Right cardiac atrium (tissue), 5 donors: Measurements from ENCODE around the gene TTC7B. TPM values are rescaled to one million over a fixed set of nuclear protein-coding genes. Genes with fewer than 3 reads are reported as not detected.

Source experiments
- ATAC-seq, 2 donors: fragments of 200-7000 bp; cut with Tn5 transposase; one replicate each; pipeline versions ENCODE4 v1.8.0 to v1.9.1; 2020; ENCODE audit warnings: moderate library complexity in 2 of 2, mild to moderate bottlenecking in 1 of 2
- DNase-seq, 3 donors: peaks; one replicate each; pipeline ENCODE4 v3.0.0-alpha.2; 2020
- H3K27ac ChIP-seq: one replicate; pipeline ENCODE4 v1.5.1; 2013; ENCODE audit warnings: mild to moderate bottlenecking, low read length, control low read depth, moderate library complexity
- H3K27me3 ChIP-seq: one replicate; pipeline ENCODE4 v1.6.1; 2013; ENCODE audit not compliant: control insufficient read depth, insufficient read depth
- H3K4me1 ChIP-seq: one replicate; pipeline ENCODE4 v1.6.1; 2013; ENCODE audit warnings: low read length; ENCODE audit not compliant: control insufficient read depth, insufficient read depth
- H3K4me3 ChIP-seq: one replicate; pipeline ENCODE4 v1.5.1; 2013; ENCODE audit warnings: low read length, control low read depth
- H3K9me3 ChIP-seq: one replicate; pipeline ENCODE4 v1.6.1; 2013; ENCODE audit warnings: low read length; ENCODE audit not compliant: control insufficient read depth
- WGBS: extraction: QIAGEN DNeasy Blood & Tissue Kit; methylation state at CpG from one replicate; pipeline ENCODE4 v1.1.7; 2013; 5-methylcytosine and 5-hydroxymethylcytosine counted together
- intact Hi-C, 4 donors: fragments of 100-400 bp; cut with DNase I; formaldehyde crosslinking; loops; one replicate each; pipeline versions ENCODE4 v1.11.0 to v1.14.0; 2022 to 2023
- polyA plus RNA-seq: library from polyadenylated mRNA; stranded (reverse); fragments of 200-250 nt; gene quantifications from one replicate; pipeline ENCODE4 v1.2.3, GENCODE V29; 2013
- total RNA-seq, 4 donors: library from RNA; stranded (reverse); fragmentation: NEBNext Ultra II Directional; extraction: Animal tissue kit (Norgen Biotek cat#: 25700); gene quantifications; one replicate each; pipeline ENCODE4 v1.2.1, GENCODE V29; 2021
- donor health status: healthy with polysubstance abuse.
- donor health status: DM: no; HTN: yes; CAD: no.
- donor health status: DM: no; HTN: no; CAD: no.
- donor health status: DM: no; HTN: yes; CAD: no; lungs with severe emphysema.
- donor health status: DM: yes; HTN: yes; CAD: no.

The TTC7B gene
- total and polyA plus RNA-seq, 5 donors, result 38.1 to 88.7 (median 82.8) TPM

GRCh38 chr14:90599339-90599738 lies 216.9 kb downstream of the TTC7B start:
- ATAC-seq (peak; percentile 22 to 36), DNase-seq (peak in 1 of 3 donors; percentile 64)
- no peaks in the 10 kb centered on the region for H3K27me3 ChIP-seq
- H3K4me1 ChIP-seq, result no peaks in the 10 kb centered on the region
- no peaks in the 10 kb centered on the region for H3K9me3 ChIP-seq
- H3K4me3 ChIP-seq, result no peak overlapping the region
- no peak overlapping the region for H3K27ac ChIP-seq
- WGBS, result 53% methylated on average over 11 of the region's 11 CpGs
- intact Hi-C loops, result no loop called here

- no peaks in the 10 kb centered on the region for H3K4me1 ChIP-seq
- DNase-seq (no peak), ATAC-seq (no peak)
- intact Hi-C loops, result no loop called here
- H3K9me3 ChIP-seq, result no peaks in the 10 kb centered on the region
- H3K4me3 ChIP-seq, result no peak overlapping the region
- H3K27me3 ChIP-seq, result no peaks in the 10 kb centered on the region
- H3K27ac ChIP-seq, result no peak overlapping the region
- 97% methylated on average over 15 of the region's 15 CpGs for WGBS
Observed at GRCh38 chr14:90597961-90598360, 218.3 kb downstream of the TTC7B start.

DNA sequence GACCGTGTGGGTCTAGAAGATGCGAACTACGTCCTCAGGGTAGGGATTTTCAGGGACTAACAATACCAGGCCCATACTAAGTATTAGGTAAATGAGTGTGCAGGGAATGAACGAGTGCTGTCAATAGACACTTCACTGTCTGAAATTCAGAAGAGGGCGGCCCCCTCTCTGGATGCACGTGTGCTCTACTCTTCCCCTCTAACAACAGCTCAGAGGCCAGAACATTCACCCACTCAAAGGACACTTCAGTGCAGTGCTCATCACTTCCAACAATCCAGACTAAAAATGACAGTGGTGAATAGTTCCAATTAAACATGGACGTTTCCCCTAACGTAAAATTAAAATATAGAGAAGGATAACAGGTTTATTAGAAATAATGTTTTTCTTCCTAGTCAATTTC lies 219.5 kb downstream of the TTC7B start:
- no peaks in the 10 kb centered on the region for H3K9me3 ChIP-seq

GRCh38 chr14:90593254-90594040 lies 222.8 kb downstream of the TTC7B start:
- peak in 1 of 3 donors; percentile 24 for DNase-seq
- WGBS, result 88% methylated on average over 25 of the region's 25 CpGs
- intact Hi-C loops, result no loop called here

More for the DNA sequence above, 219.5 kb downstream of the TTC7B start:
- peak; percentile 64 to 70 for ATAC-seq
- no peak overlapping the region for H3K27ac ChIP-seq
- 79% methylated on average over 8 of the region's 8 CpGs for WGBS
- no peaks in the 10 kb centered on the region for H3K27me3 ChIP-seq
- H3K4me3 ChIP-seq, result no peak overlapping the region
- H3K4me1 ChIP-seq, result no peaks in the 10 kb centered on the region
- no peak for DNase-seq
- intact Hi-C loops, result no loop called here

GRCh38 chr14:90592655-90593054 lies 223.6 kb downstream of the TTC7B start:
- Histone ChIP-seq H3K4me3 (no peak overlapping the region), H3K4me1 (no peaks in the 10 kb centered on the region), H3K27ac (no peak overlapping the region), H3K27me3 (no peaks in the 10 kb centered on the region), H3K9me3 (no peaks in the 10 kb centered on the region)
- ATAC-seq, result no peak
- DNase-seq, result peak in 1 of 3 donors; percentile 9
- intact Hi-C loops, result no loop called here
- WGBS, result 96% methylated on average over 3 of the region's 3 CpGs

More at GRCh38 chr14:90593254-90594040, 222.8 kb downstream of the TTC7B start:
- Histone ChIP-seq H3K4me1 (no peaks in the 10 kb centered on the region), H3K27ac (no peak overlapping the region), H3K27me3 (no peaks in the 10 kb centered on the region), H3K4me3 (no peak overlapping the region), H3K9me3 (no peaks in the 10 kb centered on the region)
- ATAC-seq, result peak in 1 of 2 donors; percentile 17

DNA sequence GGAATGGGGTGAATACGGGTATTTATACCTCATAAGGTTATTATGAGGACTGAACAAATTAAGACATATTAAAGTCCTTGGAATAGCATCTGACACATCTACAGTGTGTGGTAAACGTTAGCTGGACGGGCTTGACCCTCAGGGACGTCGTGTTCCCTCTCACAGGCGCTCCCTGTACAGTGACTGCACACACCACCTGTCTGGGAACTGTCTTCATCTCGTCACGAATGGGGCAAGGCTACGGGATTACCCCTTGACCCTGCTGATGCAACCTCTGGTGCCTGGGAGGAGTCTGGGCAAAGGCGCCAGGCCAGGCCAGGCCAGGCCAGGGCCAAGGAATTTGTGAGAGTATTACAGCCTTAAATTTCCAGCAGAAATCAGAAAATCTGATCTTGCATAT lies 228.3 kb downstream of the TTC7B start:
- H3K27me3 ChIP-seq, result no peaks in the 10 kb centered on the region
- 92% methylated on average over 10 of the region's 10 CpGs for WGBS
- no peak for ATAC-seq
- intact Hi-C loops, result no loop called here
- H3K27ac ChIP-seq, result no peak overlapping the region
- DNase-seq, result peak in 1 of 3 donors; percentile 9
- no peaks in the 10 kb centered on the region for H3K4me1 ChIP-seq
- no peak overlapping the region for H3K4me3 ChIP-seq
- H3K9me3 ChIP-seq, result no peaks in the 10 kb centered on the region

- no peaks in the 10 kb centered on the region for H3K27me3 ChIP-seq
- 91% methylated on average over 6 of the region's 6 CpGs for WGBS
- ATAC-seq, result no peak
- no peak for DNase-seq
- no peak overlapping the region for H3K27ac ChIP-seq
- H3K4me3 ChIP-seq, result no peak overlapping the region
- H3K4me1 ChIP-seq, result no peaks in the 10 kb centered on the region
- H3K9me3 ChIP-seq, result no peaks in the 10 kb centered on the region
- intact Hi-C loops, result no loop called here
Observed at GRCh38 chr14:90587252-90587910, 228.8 kb downstream of the TTC7B start.

DNA sequence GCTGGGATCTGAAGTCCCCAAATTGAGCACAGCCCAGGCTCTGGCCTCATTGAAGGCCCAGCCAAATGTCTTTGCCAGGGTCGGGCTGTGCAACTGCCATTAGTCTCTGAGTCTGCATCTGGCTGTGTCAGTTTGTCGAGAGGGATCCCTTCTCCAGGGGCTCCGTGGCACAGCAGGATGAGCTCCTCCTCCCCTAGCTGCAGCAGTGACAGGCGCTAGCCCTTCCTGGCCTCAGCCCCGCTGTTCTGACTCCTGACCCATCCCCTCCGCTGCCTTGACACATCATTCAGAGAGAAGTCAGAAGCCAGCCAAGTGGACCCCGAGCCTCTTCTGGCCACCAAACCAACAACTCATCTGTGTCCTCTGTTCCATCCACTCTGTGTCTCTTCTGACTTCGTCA lies 231.1 kb downstream of the TTC7B start:
- Histone ChIP-seq H3K27me3 (no peaks in the 10 kb centered on the region), H3K27ac (no peak overlapping the region), H3K4me1 (no peaks in the 10 kb centered on the region), H3K4me3 (no peak overlapping the region), H3K9me3 (no peaks in the 10 kb centered on the region)
- ATAC-seq (no peak), DNase-seq (peak in 1 of 3 donors; percentile 7)
- intact Hi-C loops, result no loop called here
- 83% methylated on average over 8 of the region's 8 CpGs for WGBS

DNA sequence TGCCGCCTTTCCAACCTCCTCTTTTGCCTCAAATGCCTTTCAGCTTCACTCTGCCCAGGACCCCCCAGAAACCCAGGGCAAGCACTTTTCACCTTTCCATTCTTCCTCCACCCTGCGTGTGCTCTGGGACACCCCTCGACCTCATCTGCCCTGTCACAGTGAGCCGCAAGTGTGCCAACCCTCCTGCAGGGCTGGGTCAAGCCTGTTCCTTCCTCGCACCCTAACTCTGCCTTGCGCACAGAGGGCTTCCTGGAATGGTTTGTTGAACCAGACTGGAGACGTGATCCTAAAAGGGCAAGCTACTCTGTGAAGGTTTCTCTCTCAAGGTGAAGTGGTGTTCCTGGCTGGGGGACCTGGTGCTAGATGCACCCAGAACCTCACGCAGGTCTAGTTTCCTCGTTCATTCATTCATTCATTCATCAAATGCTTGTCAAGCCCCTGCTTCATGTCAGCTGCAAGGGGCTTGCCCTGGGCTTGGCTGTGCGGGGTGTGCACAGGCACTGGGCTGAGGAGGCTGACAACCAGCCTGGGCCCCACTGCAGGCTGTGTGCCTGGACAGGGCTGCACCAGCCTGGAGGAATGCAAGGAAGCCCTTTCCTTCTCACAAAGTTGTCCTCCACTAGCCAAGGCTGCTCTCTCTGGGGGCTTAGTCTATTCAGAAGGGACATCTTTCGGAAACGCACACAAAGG lies 232.2 kb downstream of the TTC7B start:
- no peak for ATAC-seq
- H3K4me1 ChIP-seq, result peaks cover 1% of the 10 kb centered on the region

GRCh38 chr14:90583427-90583826 lies 232.8 kb downstream of the TTC7B start:
- intact Hi-C loops, result no loop called here
- H3K9me3 ChIP-seq, result no peaks in the 10 kb centered on the region
- peak; percentile 39 to 52 for ATAC-seq
- peaks cover 8% of the 10 kb centered on the region for H3K4me1 ChIP-seq
- no peaks in the 10 kb centered on the region for H3K27me3 ChIP-seq
- no peak overlapping the region for H3K4me3 ChIP-seq
- 78% methylated on average over 4 of the region's 4 CpGs for WGBS
- H3K27ac ChIP-seq, result peak overlapping the region; percentile 28
- no peak for DNase-seq

More for the DNA sequence above, 232.2 kb downstream of the TTC7B start:
- no peaks in the 10 kb centered on the region for H3K9me3 ChIP-seq
- 94% methylated on average over 12 of the region's 12 CpGs for WGBS
- no peaks in the 10 kb centered on the region for H3K27me3 ChIP-seq
- no peak for DNase-seq
- H3K4me3 ChIP-seq, result no peak overlapping the region
- intact Hi-C loops, result no loop called here
- no peak overlapping the region for H3K27ac ChIP-seq

- Histone ChIP-seq H3K4me3 (no peak overlapping the region), H3K9me3 (no peaks in the 10 kb centered on the region), H3K4me1 (peaks cover 13% of the 10 kb centered on the region), H3K27ac (no peak overlapping the region), H3K27me3 (no peaks in the 10 kb centered on the region)
- intact Hi-C loops, result no loop called here
- ATAC-seq (no peak), DNase-seq (no peak)
- 96% methylated on average over 3 of the region's 3 CpGs for WGBS
Observed at GRCh38 chr14:90582166-90582565, 234.1 kb downstream of the TTC7B start.
